HG02870 (cell line): Measurements from ENCODE around the gene C4BPA.

Experiments
- ATAC-seq: cut with Tn5 transposase; IDR thresholded peaks from one replicate; pipeline ENCODE4 v1.9.1; 2021; ENCODE audit warnings: mild to moderate bottlenecking, moderate library complexity; ENCODE audit not compliant: unreplicated experiment

C4BPA gene

GRCh38 chr1:207179036-207179435 lies 75.0 kb downstream of the C4BPA start:
- no peak for ATAC-seq

- no peak for ATAC-seq
Observed at GRCh38 chr1:207181847-207182246, 77.8 kb downstream of the C4BPA start.

- ATAC-seq: no peak
Observed at GRCh38 chr1:207186503-207186902, 82.5 kb downstream of the C4BPA start.

GRCh38 chr1:207188901-207189300 lies 84.9 kb downstream of the C4BPA start:
- no peak for ATAC-seq

GRCh38 chr1:207191061-207191460 lies 87.0 kb downstream of the C4BPA start:
- no peak for ATAC-seq

GRCh38 chr1:207191776-207192175 lies 87.7 kb downstream of the C4BPA start:
- no peak for ATAC-seq

- ATAC-seq: no peak
Observed at GRCh38 chr1:207194197-207194596, 90.2 kb downstream of the C4BPA start.
